Immature natural killer cell (primary cell): ENCODE measurements around the gene ME1. TPM values are rescaled to one million over a fixed set of nuclear protein-coding genes. Genes with fewer than 3 reads are reported as not detected.

Experiments used
- DNase-seq, 3 donors: peaks; one replicate each; pipeline ENCODE4 v3.0.0; 2022; ENCODE audit warnings: mixed read lengths in 1 of 3
- H3K27ac Mint-ChIP-seq, 6 donors: one replicate each; pipeline ENCODE4 v1.8.0; 2020; ENCODE audit warnings: mixed read lengths in 6 of 6, mild to moderate bottlenecking in 5 of 6, inconsistent platforms in 4 of 6, moderate library complexity in 3 of 6
- H3K27me3 Mint-ChIP-seq, 3 donors: one replicate each; pipeline ENCODE4 v1.8.0; 2020 to 2021; ENCODE audit warnings: low read depth in 3 of 3, mild to moderate bottlenecking in 3 of 3, mixed read lengths in 3 of 3, moderate library complexity in 3 of 3, inconsistent platforms in 1 of 3
- H3K36me3 Mint-ChIP-seq, 3 donors: one replicate each; pipeline ENCODE4 v1.8.0; 2020; ENCODE audit warnings: mixed read lengths in 3 of 3, inconsistent platforms in 2 of 3, mild to moderate bottlenecking in 2 of 3
- H3K4me1 Mint-ChIP-seq, 2 donors: one replicate each; pipeline ENCODE4 v1.8.0; 2020; ENCODE audit warnings: inconsistent platforms in 2 of 2, mild to moderate bottlenecking in 2 of 2, mixed read lengths in 2 of 2, moderate library complexity in 1 of 2
- H3K4me3 Mint-ChIP-seq, 5 donors: one replicate each; pipeline ENCODE4 v1.8.0; 2020; ENCODE audit warnings: mild to moderate bottlenecking in 5 of 5, mixed read lengths in 5 of 5, inconsistent platforms in 3 of 5, moderate library complexity in 3 of 5
- H3K9me3 Mint-ChIP-seq, 6 donors: one replicate each; pipeline ENCODE4 v1.8.0; 2020; ENCODE audit warnings: mild to moderate bottlenecking in 6 of 6, mixed read lengths in 6 of 6, inconsistent platforms in 4 of 6, moderate library complexity in 3 of 6
- polyA plus RNA-seq, 3 donors: library from polyadenylated mRNA; unstranded; fragments of 300-500 nt; fragmentation: Illumina TruSeq; gene quantifications; one replicate each; pipeline ENCODE4 v1.2.3, GENCODE V29; 2021

Gene ME1
- polyA plus RNA-seq, 3 donors from 2014 or later: 0.38 TPM; not detected in 2

GRCh38 chr6:83417880-83418663 lies 12.8 kb downstream of the ME1 start:
- Mint-ChIP-seq H3K36me3 (peaks cover 0 to 4% (median 0%) of the 10 kb centered on the region in 3 donors), H3K4me1 (peaks cover 0 to 4% of the 10 kb centered on the region in 2 donors), H3K27me3 (no peaks in the 10 kb centered on the region), H3K27ac (no peak overlapping the region), H3K4me3 (no peak overlapping the region), H3K9me3 (peaks cover 0 to 4% (median 0%) of the 10 kb centered on the region in 6 donors)
- DNase-seq: peak in 1 of 3 donors; percentile 5

GRCh38 chr6:83413068-83413467 lies 17.8 kb downstream of the ME1 start:
- Mint-ChIP-seq H3K27ac (no peak overlapping the region), H3K4me1 (no peaks in the 10 kb centered on the region), H3K9me3 (no peaks in the 10 kb centered on the region), H3K36me3 (no peaks in the 10 kb centered on the region), H3K27me3 (peaks cover 0 to 2% (median 0%) of the 10 kb centered on the region in 3 donors), H3K4me3 (no peak overlapping the region)
- no peak for DNase-seq

- H3K27me3 Mint-ChIP-seq: peaks cover 0 to 2% (median 2%) of the 10 kb centered on the region in 3 donors
- H3K4me3 Mint-ChIP-seq: no peak overlapping the region
- H3K4me1 Mint-ChIP-seq: no peaks in the 10 kb centered on the region
- no peak for DNase-seq
- H3K36me3 Mint-ChIP-seq: no peaks in the 10 kb centered on the region
- H3K27ac Mint-ChIP-seq: no peak overlapping the region
- no peaks in the 10 kb centered on the region for H3K9me3 Mint-ChIP-seq
Measured at GRCh38 chr6:83411731-83412130, 19.1 kb downstream of the ME1 start.

GRCh38 chr6:83403191-83403590 lies 27.7 kb downstream of the ME1 start:
- Mint-ChIP-seq H3K36me3 (peaks cover 0 to 7% (median 0%) of the 10 kb centered on the region in 3 donors), H3K27me3 (peaks cover 0 to 4% (median 2%) of the 10 kb centered on the region in 3 donors), H3K9me3 (peaks cover 0 to 3% (median 0%) of the 10 kb centered on the region in 6 donors), H3K4me1 (peaks cover 0 to 4% of the 10 kb centered on the region in 2 donors), H3K4me3 (no peak overlapping the region), H3K27ac (no peak overlapping the region)
- DNase-seq: no peak

- H3K27ac Mint-ChIP-seq: no peak overlapping the region
- H3K9me3 Mint-ChIP-seq: no peaks in the 10 kb centered on the region
- no peaks in the 10 kb centered on the region for H3K36me3 Mint-ChIP-seq
- no peak for DNase-seq
- peaks cover 18 to 24% of the 10 kb centered on the region in 2 donors for H3K4me1 Mint-ChIP-seq
- peaks cover 0 to 2% (median 0%) of the 10 kb centered on the region in 3 donors for H3K27me3 Mint-ChIP-seq
- no peak overlapping the region for H3K4me3 Mint-ChIP-seq
Measured at GRCh38 chr6:83389606-83390005, 41.2 kb downstream of the ME1 start.

- Mint-ChIP-seq H3K27me3 (no peaks in the 10 kb centered on the region), H3K27ac (no peak overlapping the region), H3K36me3 (no peaks in the 10 kb centered on the region), H3K4me3 (no peak overlapping the region), H3K9me3 (no peaks in the 10 kb centered on the region), H3K4me1 (peaks cover 25 to 30% of the 10 kb centered on the region in 2 donors)
- no peak for DNase-seq
Measured at GRCh38 chr6:83385473-83385872, 45.4 kb downstream of the ME1 start.

GRCh38 chr6:83384751-83385150 lies 46.1 kb downstream of the ME1 start:
- no peak for DNase-seq
- Mint-ChIP-seq H3K27ac (no peak overlapping the region), H3K27me3 (no peaks in the 10 kb centered on the region), H3K4me1 (peaks cover 21 to 22% of the 10 kb centered on the region in 2 donors), H3K4me3 (peak overlapping the region in 1 of 5 donors; percentile 13), H3K9me3 (no peaks in the 10 kb centered on the region), H3K36me3 (no peaks in the 10 kb centered on the region)

- Mint-ChIP-seq H3K27ac (no peak overlapping the region), H3K27me3 (no peaks in the 10 kb centered on the region), H3K4me3 (no peak overlapping the region), H3K9me3 (no peaks in the 10 kb centered on the region), H3K36me3 (no peaks in the 10 kb centered on the region), H3K4me1 (peaks cover 15 to 16% of the 10 kb centered on the region in 2 donors)
- DNase-seq: no peak
Measured at GRCh38 chr6:83381949-83382348, 48.9 kb downstream of the ME1 start.

GRCh38 chr6:83378621-83379388 lies 52.0 kb downstream of the ME1 start:
- H3K4me1 Mint-ChIP-seq: no peaks in the 10 kb centered on the region
- H3K36me3 Mint-ChIP-seq: no peaks in the 10 kb centered on the region
- DNase-seq: no peak
- no peak overlapping the region for H3K4me3 Mint-ChIP-seq
- no peaks in the 10 kb centered on the region for H3K9me3 Mint-ChIP-seq
- H3K27ac Mint-ChIP-seq: no peak overlapping the region
- H3K27me3 Mint-ChIP-seq: peaks cover 0 to 2% (median under 1%) of the 10 kb centered on the region in 3 donors

- H3K36me3 Mint-ChIP-seq: no peaks in the 10 kb centered on the region
Measured at GRCh38 chr6:83371423-83371822, 59.4 kb downstream of the ME1 start.

GRCh38 chr6:83370567-83370966 lies 60.3 kb downstream of the ME1 start:
- no peaks in the 10 kb centered on the region for H3K36me3 Mint-ChIP-seq
- no peak overlapping the region for H3K4me3 Mint-ChIP-seq
- H3K4me1 Mint-ChIP-seq: no peaks in the 10 kb centered on the region
- DNase-seq: no peak
- no peaks in the 10 kb centered on the region for H3K9me3 Mint-ChIP-seq
- peaks cover 0 to 5% (median 3%) of the 10 kb centered on the region in 3 donors for H3K27me3 Mint-ChIP-seq
- no peak overlapping the region for H3K27ac Mint-ChIP-seq

More at GRCh38 chr6:83371423-83371822, 59.4 kb downstream of the ME1 start:
- Mint-ChIP-seq H3K4me1 (no peaks in the 10 kb centered on the region), H3K4me3 (no peak overlapping the region), H3K9me3 (no peaks in the 10 kb centered on the region), H3K27ac (no peak overlapping the region), H3K27me3 (peaks cover 0 to 5% (median 3%) of the 10 kb centered on the region in 3 donors)
- DNase-seq: no peak

- H3K27ac Mint-ChIP-seq: no peak overlapping the region
- no peaks in the 10 kb centered on the region for H3K36me3 Mint-ChIP-seq
- no peaks in the 10 kb centered on the region for H3K9me3 Mint-ChIP-seq
- no peak overlapping the region for H3K4me3 Mint-ChIP-seq
- DNase-seq: no peak
- H3K27me3 Mint-ChIP-seq: peaks cover 0 to 3% (median 3%) of the 10 kb centered on the region in 3 donors
- H3K4me1 Mint-ChIP-seq: no peaks in the 10 kb centered on the region
Measured at GRCh38 chr6:83369692-83370091, 61.2 kb downstream of the ME1 start.

- no peak overlapping the region for H3K4me3 Mint-ChIP-seq
- no peak for DNase-seq
- H3K36me3 Mint-ChIP-seq: no peaks in the 10 kb centered on the region
- no peaks in the 10 kb centered on the region for H3K4me1 Mint-ChIP-seq
- no peaks in the 10 kb centered on the region for H3K9me3 Mint-ChIP-seq
- H3K27ac Mint-ChIP-seq: no peak overlapping the region
- peaks cover 0 to under 1% (median under 1%) of the 10 kb centered on the region in 3 donors for H3K27me3 Mint-ChIP-seq
Measured at GRCh38 chr6:83368577-83368976, 62.3 kb downstream of the ME1 start.

GRCh38 chr6:83367104-83367503 lies 63.7 kb downstream of the ME1 start:
- H3K4me1 Mint-ChIP-seq: no peaks in the 10 kb centered on the region
- H3K36me3 Mint-ChIP-seq: no peaks in the 10 kb centered on the region
- no peaks in the 10 kb centered on the region for H3K27me3 Mint-ChIP-seq
- no peaks in the 10 kb centered on the region for H3K9me3 Mint-ChIP-seq
- no peak for DNase-seq
- no peak overlapping the region for H3K27ac Mint-ChIP-seq
- H3K4me3 Mint-ChIP-seq: no peak overlapping the region
